Endothelial cell of hepatic sinusoid (primary cell): Measurements from ENCODE around the gene OR2T6.
"Not testable (repeated sequence)": the region's sequence is repeated elsewhere in the genome, so short reads cannot be mapped to it uniquely, and the experiment has no call there.

ENCODE experiments used
- in situ Hi-C: cut with HindIII; loops from 2 replicates; pipeline ENCODE4 v1.10.0; 2017; ENCODE audit warnings: low sequenced_read_pairs

The OR2T6 gene

DNA sequence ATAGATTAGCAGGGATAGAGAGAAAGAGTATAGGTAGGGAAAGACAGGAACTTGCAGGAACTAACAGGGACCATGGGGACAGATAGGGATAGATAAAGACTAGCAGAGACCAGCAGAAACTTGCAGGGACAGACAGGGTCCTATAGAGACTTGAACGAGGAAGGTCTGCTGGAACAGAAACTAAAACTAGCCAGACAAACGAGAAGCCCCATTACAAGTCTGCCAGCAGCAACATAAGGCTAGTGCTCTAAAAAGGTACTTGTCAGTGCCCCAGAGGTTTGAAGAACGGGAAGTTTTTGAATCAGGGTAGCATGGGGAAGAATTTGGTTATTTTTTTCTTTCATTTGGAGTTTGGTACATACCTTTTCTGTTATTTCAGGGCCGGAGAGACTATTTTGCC lies 56.7 kb downstream of the OR2T6 start:
- in situ Hi-C loops, result not testable (repeated sequence)

- in situ Hi-C loops, result not testable (repeated sequence)
Measured at GRCh38 chr1:248433811-248434415, 58.4 kb downstream of the OR2T6 start.

DNA sequence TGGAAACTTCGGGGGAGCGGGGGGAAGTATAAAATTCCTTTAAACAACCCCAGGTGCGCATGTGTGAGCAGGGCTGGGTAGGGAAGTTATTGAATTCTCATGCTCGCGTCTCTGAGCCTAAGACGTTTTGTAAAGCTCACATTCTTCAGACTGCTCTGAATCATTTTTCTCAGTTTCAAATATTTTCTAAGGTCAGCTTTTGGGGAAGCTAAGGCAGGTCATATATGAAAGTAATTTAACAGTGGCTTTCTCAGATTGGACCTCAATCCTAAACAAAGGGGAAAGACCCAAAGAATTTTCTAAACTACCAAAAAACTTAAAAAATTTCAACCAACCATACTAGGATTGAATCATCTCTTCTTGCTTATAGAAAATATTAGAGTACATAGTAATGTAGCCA lies 59.4 kb downstream of the OR2T6 start:
- in situ Hi-C loops, result not testable (repeated sequence)

DNA sequence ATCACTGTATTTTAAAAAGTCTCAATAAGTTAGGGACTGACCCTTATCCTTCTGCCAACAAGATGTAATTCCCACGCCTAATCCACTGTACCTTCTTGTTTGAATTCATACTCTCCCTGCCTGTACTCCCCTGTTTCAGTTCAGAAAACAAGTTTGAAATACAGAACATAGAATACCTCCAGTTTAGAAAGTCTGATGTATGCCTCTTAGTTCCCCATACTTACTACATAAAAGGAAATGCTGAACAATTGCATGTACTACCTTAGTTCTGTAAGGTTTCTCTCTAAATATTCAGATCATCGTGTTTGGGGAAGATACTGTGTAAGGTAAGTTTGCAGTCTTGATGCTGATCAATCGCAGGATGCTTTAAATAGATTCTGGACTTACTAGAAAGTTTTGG lies 60.8 kb downstream of the OR2T6 start:
- in situ Hi-C loops, result not testable (repeated sequence)

GRCh38 chr1:248438668-248439067 lies 63.1 kb downstream of the OR2T6 start:
- in situ Hi-C loops, result not testable (repeated sequence)

DNA sequence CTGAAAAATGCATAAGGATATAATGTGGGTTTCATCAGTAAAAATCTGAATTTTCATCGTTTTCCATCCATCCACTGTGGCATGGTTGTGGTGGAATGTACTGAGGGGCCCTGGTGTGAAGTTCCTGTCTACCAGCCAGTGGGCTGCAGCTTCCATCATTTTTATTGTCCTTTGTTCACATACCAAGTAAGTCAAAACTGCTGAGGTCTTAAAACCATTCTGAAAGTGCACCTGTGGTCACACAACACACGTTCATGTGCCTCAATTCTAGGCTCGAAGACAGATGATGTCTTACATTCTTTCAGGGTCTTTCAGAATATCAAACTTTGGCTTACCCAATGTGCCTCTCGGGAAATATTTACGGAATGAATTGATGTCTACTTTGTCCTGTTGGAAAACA lies 63.7 kb downstream of the OR2T6 start:
- in situ Hi-C loops, result not testable (repeated sequence)
